GM19043 (cell line): Measurements from ENCODE around the gene PIWIL1.

Source experiments
- ATAC-seq: cut with Tn5 transposase; IDR thresholded peaks from one replicate; pipeline ENCODE4 v1.9.1; 2021; ENCODE audit warnings: low read depth; ENCODE audit not compliant: unreplicated experiment

PIWIL1 gene

GRCh38 chr12:130369816-130370215, 32.1 kb downstream of the PIWIL1 start:
- no peak for ATAC-seq

GRCh38 chr12:130371296-130371695, 33.6 kb downstream of the PIWIL1 start:
- ATAC-seq = no peak

- no peak for ATAC-seq
Observed at GRCh38 chr12:130372936-130373335, 35.2 kb downstream of the PIWIL1 start.

- no peak for ATAC-seq
Observed at GRCh38 chr12:130374083-130374482, 36.4 kb downstream of the PIWIL1 start.

- ATAC-seq = no peak
Observed at GRCh38 chr12:130375296-130376287, 37.9 kb downstream of the PIWIL1 start.

GRCh38 chr12:130382818-130383217, 45.1 kb downstream of the PIWIL1 start:
- ATAC-seq = no peak

- ATAC-seq = no peak
Observed at GRCh38 chr12:130384234-130384633, 46.5 kb downstream of the PIWIL1 start.

- ATAC-seq = no peak
Observed at GRCh38 chr12:130385193-130385592, 47.5 kb downstream of the PIWIL1 start.

GRCh38 chr12:130391186-130391585, 53.5 kb downstream of the PIWIL1 start:
- no peak for ATAC-seq

- ATAC-seq = no peak
Observed at GRCh38 chr12:130394906-130395305, 57.2 kb downstream of the PIWIL1 start.

- ATAC-seq = no peak
Observed at GRCh38 chr12:130396667-130397066, 59.0 kb downstream of the PIWIL1 start.

GRCh38 chr12:130398100-130398848, 60.6 kb downstream of the PIWIL1 start:
- no peak for ATAC-seq

GRCh38 chr12:130401703-130402102, 64.0 kb downstream of the PIWIL1 start:
- no peak for ATAC-seq

GRCh38 chr12:130405332-130405731, 67.6 kb downstream of the PIWIL1 start:
- no peak for ATAC-seq

GRCh38 chr12:130412384-130412783, 74.7 kb downstream of the PIWIL1 start:
- no peak for ATAC-seq

GRCh38 chr12:130413909-130414308, 76.2 kb downstream of the PIWIL1 start:
- ATAC-seq = no peak

GRCh38 chr12:130414381-130414780, 76.7 kb downstream of the PIWIL1 start:
- no peak for ATAC-seq

GRCh38 chr12:130418251-130418650, 80.6 kb downstream of the PIWIL1 start:
- no peak for ATAC-seq

- ATAC-seq = no peak
Observed at GRCh38 chr12:130419116-130419515, 81.4 kb downstream of the PIWIL1 start.

- no peak for ATAC-seq
Observed at GRCh38 chr12:130420071-130420470, 82.4 kb downstream of the PIWIL1 start.

GRCh38 chr12:130421896-130422295, 84.2 kb downstream of the PIWIL1 start:
- ATAC-seq = no peak
